H1 (cell line): Measurements from ENCODE around the gene CASS4. TPM values are rescaled to one million over a fixed set of nuclear protein-coding genes. Genes with fewer than 3 reads are reported as not detected.

Experiments used
- ATF2 ChIP-seq: IDR thresholded peaks from 2 replicates; pipeline ENCODE4 v1.6.1; 2012; ENCODE audit warnings: low read length, inconsistent platforms
- NRF1 ChIP-seq: IDR thresholded peaks from 2 replicates; pipeline ENCODE4 v1.6.1; 2011; ENCODE audit warnings: mild to moderate bottlenecking, low read depth, low read length, improper control_type of control experiment
- SIX5 ChIP-seq: IDR thresholded peaks from 2 replicates; pipeline ENCODE4 v1.6.1; 2011; ENCODE audit warnings: mild to moderate bottlenecking, low read depth, low read length
- YY1 ChIP-seq: IDR thresholded peaks from 2 replicates; pipeline ENCODE4 v1.6.1; 2011; ENCODE audit warnings: low read depth, mild to moderate bottlenecking, low read length
- polyA plus RNA-seq, 7 experiments: library from polyadenylated mRNA; depleted of rRNA in 3 of 7; stranded (reverse) in 5 of 7; unstranded in 2 of 7; fragments of >200 nt in 5 of 7; fragments of 200-250 nt in 2 of 7; gene quantifications; 1 replicate in 5 of 7; 2 replicates in 1 of 7; 4 replicates in 1 of 7; pipeline versions ENCODE4 v1.2.1 to v1.2.3, GENCODE V29; 2011 to 2013; ENCODE audit warnings: missing spikeins in 2 of 7, mixed read lengths in 2 of 7
- total RNA-seq: library from RNA; stranded (reverse); fragmentation: NEBNext Ultra II Directional; extraction: Animal tissue kit (Norgen Biotek cat#: 25700); gene quantifications from 2 replicates; pipeline ENCODE4 v1.2.1, GENCODE V29; 2021

The CASS4 gene
- total and polyA plus RNA-seq, 2 of the 8 experiments (the other 6 are each of a cell fraction or from before 2014, with no cell fraction given): not detected

DNA sequence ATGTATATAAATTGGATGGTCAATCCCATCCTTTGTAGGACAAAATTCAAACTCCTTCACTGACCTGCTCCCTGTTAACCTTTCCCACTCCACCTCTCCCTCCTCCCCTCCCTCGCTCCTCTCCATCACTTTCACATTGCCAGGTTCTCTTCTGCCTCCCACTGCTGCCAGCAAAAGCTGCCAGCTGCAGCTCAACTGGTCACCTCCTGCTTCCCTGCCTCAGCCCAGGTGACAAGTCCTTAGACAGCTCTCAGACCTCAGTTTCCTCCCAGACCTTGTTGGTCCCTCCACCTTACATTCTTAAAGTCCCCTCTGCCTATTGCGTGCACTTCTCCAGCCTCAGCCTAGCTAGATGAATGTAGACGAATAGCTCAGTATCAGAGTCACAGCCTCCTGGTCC is 33.1 kb downstream of the CASS4 start (continued):
- no peak for TF ChIP-seq ATF2
- TF ChIP-seq YY1: no peak
- no peak for TF ChIP-seq NRF1
- TF ChIP-seq SIX5: no peak
